GM13977 (cell line): ENCODE data around the gene SH3GL2.

ENCODE experiments used
- DNase-seq: peaks from one replicate; pipeline ENCODE4 v3.0.0; 2012; ENCODE audit warnings: low spot score
- CTCF ChIP-seq: IDR thresholded peaks from 2 replicates; pipeline ENCODE4 v1.5.1; 2012; ENCODE audit warnings: mild to moderate bottlenecking, control low read depth; ENCODE audit not compliant: insufficient read depth; ENCODE audit errors: extremely low read depth, missing control alignments
- in situ Hi-C: fragments of 300-500 bp; cut with MboI; formaldehyde crosslinking; loops from one replicate; pipeline ENCODE4 v1.12.0; 2022; ENCODE audit warnings: low sequenced_read_pairs, low pct_unique_long_range_greater_than_20kb, mixed read lengths, inconsistent platforms; ENCODE audit not compliant: unreplicated experiment

Gene SH3GL2

GRCh38 chr9:17829064-17829463 is 250.2 kb downstream of the SH3GL2 start:
- no peak for DNase-seq
- no peak for TF ChIP-seq CTCF
- in situ Hi-C loops: no loop called here

DNA sequence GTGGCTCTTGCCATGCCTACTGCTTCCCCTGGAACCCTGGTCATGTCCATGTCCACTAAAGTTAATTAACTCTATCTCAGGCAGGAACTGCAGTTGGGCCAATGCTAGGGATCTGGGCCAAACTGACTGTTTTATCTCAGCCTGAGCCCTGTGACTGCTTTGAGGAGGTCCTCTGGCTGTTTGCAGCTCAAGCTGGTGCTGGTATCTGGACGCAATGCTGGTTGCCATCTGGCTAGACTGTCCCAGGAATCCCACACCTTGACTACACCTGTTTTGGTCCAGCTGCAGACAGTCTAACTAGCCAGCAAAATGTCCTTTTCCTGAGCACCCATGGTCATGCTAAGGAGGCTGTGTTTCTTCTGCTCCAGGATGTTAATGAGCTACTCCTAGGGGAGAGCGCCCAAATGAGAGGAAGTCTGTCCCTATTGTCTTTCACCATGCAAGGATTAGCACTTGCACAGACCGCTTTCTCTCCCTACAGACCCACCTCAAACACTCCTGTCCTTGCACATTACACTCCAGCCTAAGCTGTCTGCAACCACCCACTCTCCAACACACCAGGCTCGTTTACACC is 251.0 kb downstream of the SH3GL2 start:
- no peak for DNase-seq
- in situ Hi-C loops: no loop called here
- TF ChIP-seq CTCF: no peak

GRCh38 chr9:17832812-17833211 is 253.9 kb downstream of the SH3GL2 start:
- no peak for DNase-seq
- in situ Hi-C loops: no loop called here
- TF ChIP-seq CTCF: no peak

- no peak for TF ChIP-seq CTCF
- no peak for DNase-seq
- in situ Hi-C loops: no loop called here
Measured at GRCh38 chr9:17833846-17834245, 255.0 kb downstream of the SH3GL2 start.

DNA sequence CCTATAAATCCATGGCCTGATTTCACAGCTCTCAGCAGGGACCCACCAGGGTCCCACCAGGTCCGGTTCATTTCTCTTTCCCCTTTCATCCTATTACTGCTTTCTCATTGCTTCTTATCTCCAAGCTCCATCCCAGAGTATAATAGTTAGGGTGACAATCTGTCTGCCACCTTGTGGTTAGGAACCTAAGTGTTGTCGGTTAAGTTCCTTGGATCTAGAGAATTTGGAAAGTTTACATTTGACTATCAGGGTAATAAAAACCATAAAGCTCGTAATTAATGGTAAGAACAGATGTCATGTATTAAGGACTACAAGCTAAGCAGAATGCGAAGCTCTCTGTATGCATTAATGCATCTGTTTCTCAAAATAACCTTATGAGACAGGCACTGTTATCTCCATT is 259.1 kb downstream of the SH3GL2 start:
- in situ Hi-C loops: no loop called here
- no peak for TF ChIP-seq CTCF
- DNase-seq: no peak

- no peak for TF ChIP-seq CTCF
- no peak for DNase-seq
- in situ Hi-C loops: no loop called here
Measured at GRCh38 chr9:17839776-17840175, 260.9 kb downstream of the SH3GL2 start.

DNA sequence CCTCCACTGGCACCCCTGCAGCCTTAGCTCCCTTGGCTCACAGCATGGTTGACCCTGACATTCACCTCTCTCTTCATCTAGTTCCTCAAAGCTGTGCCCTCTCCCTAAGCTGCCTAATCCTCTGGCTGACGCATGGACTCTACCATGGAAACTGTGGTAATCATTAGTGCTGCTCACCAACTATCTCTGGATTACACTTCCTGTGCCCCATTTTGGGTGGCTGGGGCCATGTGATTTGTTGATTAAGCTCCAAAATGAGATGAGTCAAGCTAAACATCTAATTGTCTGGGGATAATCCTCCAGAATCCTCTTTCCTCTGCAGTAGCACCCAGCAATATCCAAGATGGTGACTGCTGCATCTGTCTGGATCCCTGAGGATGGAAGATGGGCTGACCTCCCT is 264.4 kb downstream of the SH3GL2 start:
- TF ChIP-seq CTCF: no peak
- in situ Hi-C loops: no loop called here
- DNase-seq: no peak
